ENCODE data around the gene MEIS1.

The MEIS1 gene

GRCh38 chr2:66412874-66413273, 22.1 kb upstream of the MEIS1 start:
- TF ChIP-seq CTCF (IDR thresholded peaks at IDR 0.05): no peak

DNA sequence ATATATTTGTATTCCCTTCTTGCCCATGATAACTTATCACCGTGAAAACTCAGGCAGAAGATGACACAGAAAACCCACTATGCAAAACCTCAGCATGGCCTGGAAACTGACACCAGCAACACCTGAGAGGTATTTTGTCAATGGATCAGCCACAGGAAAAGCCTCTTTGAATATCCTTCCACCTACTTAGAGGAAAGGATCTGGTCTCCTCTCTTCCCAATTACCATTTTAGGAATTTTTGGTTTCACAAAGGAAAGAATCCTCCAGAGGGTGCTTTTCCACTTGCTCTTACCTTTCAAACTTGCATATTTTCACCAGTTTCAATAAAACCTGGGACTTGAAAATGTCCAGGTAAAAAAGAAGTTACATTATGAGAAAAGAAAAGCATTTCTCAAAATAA, 20.0 kb upstream of the MEIS1 start:
- no peak for TF ChIP-seq CTCF (IDR thresholded peaks at IDR 0.05)

DNA sequence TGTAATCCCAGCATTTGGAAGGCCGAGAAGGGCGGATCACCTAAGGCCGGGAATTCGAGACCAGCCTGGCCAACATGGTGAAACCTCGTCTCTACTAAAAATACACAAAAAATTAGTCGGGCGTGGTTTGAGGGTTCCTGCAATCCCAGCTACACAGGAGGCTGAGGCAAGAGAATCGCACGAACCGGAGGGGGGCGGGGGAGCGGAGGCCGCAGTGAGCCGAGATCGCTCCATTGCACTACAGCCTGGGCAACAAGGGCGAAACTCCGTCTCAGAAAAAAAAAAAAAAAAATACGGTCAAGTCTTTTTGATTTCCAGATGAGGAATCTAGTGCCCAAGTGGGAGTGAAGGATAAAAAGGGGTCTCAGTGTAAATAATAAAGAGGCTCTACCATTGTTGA, 16.5 kb upstream of the MEIS1 start:
- no peak for TF ChIP-seq CTCF (IDR thresholded peaks at IDR 0.05)

DNA sequence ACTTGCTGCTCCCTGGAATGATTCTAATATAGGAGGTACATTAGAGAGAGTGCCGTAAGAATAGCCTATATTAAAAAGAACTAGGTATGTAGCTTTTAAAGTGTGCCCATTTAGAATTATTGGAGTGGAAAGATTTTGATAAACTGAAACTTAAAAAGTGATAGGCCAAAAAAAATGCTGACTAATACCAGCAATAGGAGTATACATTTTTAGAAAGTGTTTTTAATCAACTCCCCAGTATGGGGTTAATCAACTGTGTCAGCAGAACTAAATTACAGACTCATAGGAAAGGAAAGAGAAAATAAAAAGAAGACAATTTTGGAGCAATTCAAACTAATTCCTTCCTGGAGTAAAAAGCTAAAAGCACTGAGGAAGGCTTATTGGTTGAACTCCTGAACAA, 13.3 kb upstream of the MEIS1 start:
- TF ChIP-seq CTCF (IDR thresholded peaks at IDR 0.05): no peak

DNA sequence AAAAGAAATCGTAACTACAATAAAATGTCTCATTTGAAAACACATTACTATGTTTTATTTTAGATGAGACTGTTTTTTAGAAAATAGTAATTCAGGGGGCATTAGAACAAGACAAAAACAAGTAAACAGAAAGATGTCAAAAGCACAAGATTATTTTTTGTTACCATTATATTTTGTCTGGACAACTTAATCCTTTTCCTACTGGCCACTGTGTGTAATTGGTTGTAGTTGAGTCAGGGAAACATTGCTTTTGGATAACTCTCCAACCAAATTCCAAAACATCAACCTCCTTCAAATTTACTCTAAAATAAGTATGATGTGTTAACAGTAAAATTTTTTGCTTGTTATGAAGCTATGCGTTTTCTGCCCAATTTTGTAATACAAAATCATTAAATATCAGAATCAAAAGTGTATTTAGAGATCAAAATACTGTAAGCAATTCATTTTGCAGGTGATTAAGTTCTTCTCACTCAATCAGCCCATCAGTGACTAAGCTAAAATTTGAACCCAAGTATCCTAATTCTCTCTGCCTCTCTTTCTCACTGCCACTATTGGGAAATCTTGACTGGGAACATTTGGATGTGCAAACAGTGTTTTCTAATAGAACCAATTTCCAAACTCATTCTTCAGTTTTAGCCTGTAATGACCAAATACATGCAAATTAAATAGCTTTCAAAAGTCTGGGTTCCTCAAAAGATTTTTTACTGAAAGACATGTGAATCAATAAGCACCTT, 11.4 kb upstream of the MEIS1 start:
- no peak for TF ChIP-seq CTCF (IDR thresholded peaks at IDR 0.05)

- TF ChIP-seq CTCF (IDR thresholded peaks at IDR 0.05): no peak
Observed at GRCh38 chr2:66426244-66427111, 8.4 kb upstream of the MEIS1 start.

GRCh38 chr2:66427300-66427699, 7.6 kb upstream of the MEIS1 start:
- TF ChIP-seq CTCF (IDR thresholded peaks at IDR 0.05): no peak

All from LNCAP (cell line).